Lower leg skin (tissue), 3 donors: ENCODE data around the gene SLC25A27.

Source experiments
- POLR2A ChIP-seq, 2 donors: fragments of 450-650 bp; IDR thresholded peaks; one replicate each; pipeline ENCODE4 v1.6.1; 2016 to 2017; ENCODE audit warnings: antibody characterized with exemption in 2 of 2, mild to moderate bottlenecking in 1 of 2, moderate library complexity in 1 of 2
- TF ChIP-seq, protein P1 (sequence below), 3 donors: fragments of 450-650 bp; IDR thresholded peaks; one replicate each; pipeline ENCODE4 v1.5.1; 2016; ENCODE audit warnings: antibody characterized with exemption in 3 of 3, mild to moderate bottlenecking in 3 of 3, moderate library complexity in 2 of 3

DNA sequence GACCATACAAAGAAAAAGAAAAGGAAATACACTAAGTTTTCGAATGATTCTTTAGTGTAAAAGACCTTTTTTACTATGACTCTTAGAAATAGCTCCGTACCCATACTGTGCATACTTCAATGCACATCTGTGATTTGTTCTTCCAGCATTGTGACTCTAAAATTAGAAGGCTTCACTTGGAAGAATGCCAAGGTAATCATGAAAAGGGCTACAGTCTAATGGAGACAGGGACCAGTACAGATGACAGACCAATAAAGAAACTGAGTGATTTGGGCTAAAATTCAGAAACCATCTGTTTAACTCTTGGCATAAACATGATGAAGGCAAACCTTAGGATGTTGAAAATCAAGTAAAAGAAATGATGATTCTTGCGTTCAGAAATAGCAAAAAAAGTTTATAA, 46.4 kb upstream of the SLC25A27 start:
- TF ChIP-seq, protein P1, sequence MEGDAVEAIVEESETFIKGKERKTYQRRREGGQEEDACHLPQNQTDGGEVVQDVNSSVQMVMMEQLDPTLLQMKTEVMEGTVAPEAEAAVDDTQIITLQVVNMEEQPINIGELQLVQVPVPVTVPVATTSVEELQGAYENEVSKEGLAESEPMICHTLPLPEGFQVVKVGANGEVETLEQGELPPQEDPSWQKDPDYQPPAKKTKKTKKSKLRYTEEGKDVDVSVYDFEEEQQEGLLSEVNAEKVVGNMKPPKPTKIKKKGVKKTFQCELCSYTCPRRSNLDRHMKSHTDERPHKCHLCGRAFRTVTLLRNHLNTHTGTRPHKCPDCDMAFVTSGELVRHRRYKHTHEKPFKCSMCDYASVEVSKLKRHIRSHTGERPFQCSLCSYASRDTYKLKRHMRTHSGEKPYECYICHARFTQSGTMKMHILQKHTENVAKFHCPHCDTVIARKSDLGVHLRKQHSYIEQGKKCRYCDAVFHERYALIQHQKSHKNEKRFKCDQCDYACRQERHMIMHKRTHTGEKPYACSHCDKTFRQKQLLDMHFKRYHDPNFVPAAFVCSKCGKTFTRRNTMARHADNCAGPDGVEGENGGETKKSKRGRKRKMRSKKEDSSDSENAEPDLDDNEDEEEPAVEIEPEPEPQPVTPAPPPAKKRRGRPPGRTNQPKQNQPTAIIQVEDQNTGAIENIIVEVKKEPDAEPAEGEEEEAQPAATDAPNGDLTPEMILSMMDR (IDR thresholded peaks at IDR 0.05): no peak
- no peak for TF ChIP-seq POLR2A (IDR thresholded peaks at IDR 0.05)
